Esophagus muscularis mucosa (tissue), 4 donors: ENCODE data around the gene CXXC1. TPM values are rescaled to one million over a fixed set of nuclear protein-coding genes. Genes with fewer than 3 reads are reported as not detected.

Experiments used
- DNase-seq: peaks from one replicate; pipeline ENCODE4 v3.0.0-alpha.2; 2017; ENCODE audit errors: extremely low spot score
- H3K27ac ChIP-seq, 4 donors: fragments of 200-600 bp; sonication (generic); replicated peaks in 1 of 4; 1 replicate in 3 of 4; 2 replicates in 1 of 4; pipeline ENCODE4 v1.5.1; 2016 to 2019; ENCODE audit warnings: mild to moderate bottlenecking in 1 of 4
- H3K27me3 ChIP-seq, 4 donors: fragments of 200-600 bp; sonication (generic); one replicate each; pipeline versions ENCODE4 v1.5.1 to v1.6.0; 2016 to 2019
- H3K36me3 ChIP-seq, 4 donors: fragments of 200-600 bp; sonication (generic); one replicate each; pipeline ENCODE4 v1.5.1; 2016 to 2019
- H3K4me1 ChIP-seq, 4 donors: fragments of 200-600 bp; sonication (generic); one replicate each; pipeline ENCODE4 v1.5.1; 2016 to 2019
- H3K4me3 ChIP-seq, 4 donors: fragments of 200-600 bp; sonication (generic); 1 replicate in 2 of 4; 2 replicates in 2 of 4; pipeline ENCODE4 v1.5.1; 2016 to 2019; ENCODE audit warnings: mild to moderate bottlenecking in 4 of 4, moderate library complexity in 1 of 4
- H3K9me3 ChIP-seq, 4 donors: fragments of 200-600 bp; sonication (generic); 1 replicate in 3 of 4; 2 replicates in 1 of 4; pipeline ENCODE4 v1.5.1; 2016 to 2019
- CTCF ChIP-seq, 3 experiments: fragments of 200-600 bp in 2 of 3; fragments of 450-650 bp in 1 of 3; sonication (generic) in 2 of 3; IDR thresholded peaks; one replicate each; pipeline ENCODE4 v1.5.1; 2017 to 2019; ENCODE audit warnings: antibody characterized with exemption in 3 of 3, mild to moderate bottlenecking in 2 of 3, moderate library complexity in 1 of 3
- EP300 ChIP-seq: sonication (generic); formaldehyde crosslinking; IDR thresholded peaks from one replicate; pipeline ENCODE4 v1.6.1; 2017; ENCODE audit warnings: antibody characterized with exemption
- POLR2A ChIP-seq: fragments of 450-650 bp; IDR thresholded peaks from one replicate; pipeline ENCODE4 v1.6.1; 2017; ENCODE audit warnings: antibody characterized with exemption, moderate library complexity, mild to moderate bottlenecking, low read depth
- POLR2AphosphoS5 ChIP-seq, 2 donors: sonication (generic); formaldehyde crosslinking; IDR thresholded peaks; one replicate each; pipeline ENCODE4 v1.6.1; 2017; ENCODE audit warnings: antibody characterized with exemption in 2 of 2
- WGBS: methylation state at CpG from one replicate; pipeline ENCODE4 v1.1.5; 2018; 5-methylcytosine and 5-hydroxymethylcytosine counted together
- intact Hi-C: fragments of 100-400 bp; cut with DNase I; formaldehyde crosslinking; loops from one replicate; pipeline ENCODE4 v1.15.1; 2023
- total RNA-seq, 4 donors: library from RNA; depleted of rRNA; stranded (reverse); fragments of >200 nt; gene quantifications; one replicate each; pipeline versions ENCODE4 v1.1.0 to v1.2.1, GENCODE V29; 2016

CXXC1 gene
- 10 to 100 TPM; 38.6 to 58.1 (median 49.2) TPM for total RNA-seq

GRCh38 chr18:50287441-50288347 lies at the start of gene CXXC1:
TSS of gene CXXC1 (minus strand) at chr18:50287692. CDS start at chr18:50287589, 103 bp downstream.
- Histone ChIP-seq H3K27ac (peak within 1 kb of the TSS; percentile 82 to 88 (median 87)), H3K4me3 (peak within 1 kb of the TSS; percentile 66 to 84 (median 76)), H3K9me3 (no peaks in the 10 kb centered on the region), H3K27me3 (no peaks in the 10 kb centered on the region), H3K36me3 (peaks cover 8 to 33% (median 31%) of the 10 kb centered on the region in 4 donors), H3K4me1 (peaks cover 5 to 18% (median 16%) of the 10 kb centered on the region in 4 donors)
- TF ChIP-seq EP300 = no peak
- TF ChIP-seq POLR2AphosphoS5 (IDR thresholded peaks at IDR 0.05) = peak; percentile 83 to 92
- TF ChIP-seq CTCF (IDR thresholded peaks at IDR 0.05) = peak; percentile 33 to 58 (median 46)
- no peak for TF ChIP-seq POLR2A
- intact Hi-C loops = loop anchor here (10.0 kb wide), 4 partner anchors 473 to 907 kb away; partner anchors contain the start of genes ACAA2, ME2, MEX3C and RPL17
- under 1% methylated on average over 44 of the region's 76 CpGs for WGBS
- DNase-seq = peak; percentile 99

GRCh38 chr18:50334546-50335152 lies 47.2 kb upstream of the CXXC1 start:
- Histone ChIP-seq H3K27me3 (no peaks in the 10 kb centered on the region), H3K4me3 (no peak overlapping the region), H3K36me3 (no peaks in the 10 kb centered on the region), H3K4me1 (no peaks in the 10 kb centered on the region), H3K9me3 (peaks cover 0 to 5% (median 0%) of the 10 kb centered on the region in 4 donors), H3K27ac (no peak overlapping the region)
- TF ChIP-seq EP300 (no peak), POLR2AphosphoS5 (IDR thresholded peaks at IDR 0.05) (no peak), CTCF (IDR thresholded peaks at IDR 0.05) (no peak), POLR2A (no peak)
- WGBS = 83% methylated on average over 7 of the region's 7 CpGs
- DNase-seq = no peak
- intact Hi-C loops = no loop called here

- peaks cover 0 to 5% (median 0%) of the 10 kb centered on the region in 4 donors for H3K9me3 ChIP-seq
- TF ChIP-seq EP300 (no peak), POLR2AphosphoS5 (IDR thresholded peaks at IDR 0.05) (no peak), CTCF (IDR thresholded peaks at IDR 0.05) (no peak)
- H3K4me3 ChIP-seq = no peak overlapping the region
- H3K4me1 ChIP-seq = no peaks in the 10 kb centered on the region
- WGBS = 82% methylated on average over 1 of the region's 1 CpG
- H3K27ac ChIP-seq = no peak overlapping the region
- no peak for DNase-seq
- intact Hi-C loops = no loop called here
- no peaks in the 10 kb centered on the region for H3K27me3 ChIP-seq
- H3K36me3 ChIP-seq = no peaks in the 10 kb centered on the region
These were observed 44.2 kb upstream of the CXXC1 start for GRCh38 chr18:50331691-50332090.

- Histone ChIP-seq H3K4me1 (no peaks in the 10 kb centered on the region), H3K4me3 (no peak overlapping the region), H3K9me3 (peaks cover 0 to 5% (median 0%) of the 10 kb centered on the region in 4 donors), H3K27ac (no peak overlapping the region), H3K27me3 (no peaks in the 10 kb centered on the region), H3K36me3 (no peaks in the 10 kb centered on the region)
- intact Hi-C loops = no loop called here
- no peak for TF ChIP-seq POLR2A
- TF ChIP-seq EP300 = no peak
- TF ChIP-seq POLR2AphosphoS5 (IDR thresholded peaks at IDR 0.05) = no peak
- no peak for TF ChIP-seq CTCF (IDR thresholded peaks at IDR 0.05)
- no peak for DNase-seq
These were observed 42.7 kb upstream of the CXXC1 start for GRCh38 chr18:50330176-50330575.
